ENCODE results near the gene ASXL3.

ASXL3 gene

DNA sequence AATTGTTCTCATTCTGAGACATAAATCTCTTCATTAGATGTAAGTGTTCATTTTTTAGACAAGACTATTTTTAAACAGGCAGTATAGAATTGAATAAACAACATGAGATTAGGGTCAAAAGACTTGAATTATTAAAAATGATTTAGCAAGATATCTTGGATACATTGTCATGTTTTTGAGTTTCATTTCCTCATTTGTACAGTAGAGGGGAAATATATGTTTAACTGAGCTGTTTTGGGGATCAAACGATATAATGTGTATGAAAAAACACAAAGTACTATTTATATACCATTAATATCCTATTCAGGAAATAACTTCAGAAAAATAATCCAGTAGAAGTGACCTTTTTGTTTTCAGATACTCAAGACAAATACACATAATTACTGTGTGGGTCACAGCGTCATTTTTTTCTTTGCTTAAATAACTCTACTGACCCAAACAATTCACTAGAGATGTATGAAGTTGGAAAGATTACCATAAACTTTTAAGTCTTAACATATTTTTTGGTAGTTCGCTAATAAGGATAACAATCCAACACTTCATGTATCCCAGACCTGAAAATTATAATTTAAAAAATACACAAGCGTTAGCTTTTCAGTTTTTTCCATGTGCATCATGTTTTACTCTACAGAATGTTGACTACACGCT lies 896 bp upstream of the ASXL3 start:
- Histone ChIP-seq H3K27me3 (ENCODE audit: low read length) (no peaks in the 10 kb centered on the region), H3K79me2 (ENCODE audit: insufficient read depth, low read length) (no peaks in the 10 kb centered on the region), H3K4me3 (ENCODE audit: insufficient read depth, low read length, poor library complexity, severe bottlenecking) (no peak overlapping the region), H3K9ac (ENCODE audit: low read length) (no peak overlapping the region), H3K36me3 (ENCODE audit: low read length) (no peaks in the 10 kb centered on the region), H2AFZ (ENCODE audit: low read depth, low read length, severe bottlenecking) (no peak overlapping the region), H4K20me1 (ENCODE audit: low read depth, low read length) (no peaks in the 10 kb centered on the region), H3K9me2 (replicated peaks; ENCODE audit: insufficient read depth, low read length) (no peaks in the 10 kb centered on the region), H3K27ac (ENCODE audit: low read depth, low read length) (no peak overlapping the region), H3K4me2 (ENCODE audit: low read depth, low read length, poor library complexity, severe bottlenecking) (no peak overlapping the region), H3F3A (ENCODE audit: insufficient read depth) (no peaks in the 10 kb centered on the region), H3K9me3 (ENCODE audit: insufficient read depth, low read length) (no peaks in the 10 kb centered on the region)
- TF ChIP-seq EZH2phosphoT487 (conservative IDR thresholded peaks at IDR 0.05; ENCODE audit: low read length), result no peak
- TF ChIP-seq, protein P1, sequence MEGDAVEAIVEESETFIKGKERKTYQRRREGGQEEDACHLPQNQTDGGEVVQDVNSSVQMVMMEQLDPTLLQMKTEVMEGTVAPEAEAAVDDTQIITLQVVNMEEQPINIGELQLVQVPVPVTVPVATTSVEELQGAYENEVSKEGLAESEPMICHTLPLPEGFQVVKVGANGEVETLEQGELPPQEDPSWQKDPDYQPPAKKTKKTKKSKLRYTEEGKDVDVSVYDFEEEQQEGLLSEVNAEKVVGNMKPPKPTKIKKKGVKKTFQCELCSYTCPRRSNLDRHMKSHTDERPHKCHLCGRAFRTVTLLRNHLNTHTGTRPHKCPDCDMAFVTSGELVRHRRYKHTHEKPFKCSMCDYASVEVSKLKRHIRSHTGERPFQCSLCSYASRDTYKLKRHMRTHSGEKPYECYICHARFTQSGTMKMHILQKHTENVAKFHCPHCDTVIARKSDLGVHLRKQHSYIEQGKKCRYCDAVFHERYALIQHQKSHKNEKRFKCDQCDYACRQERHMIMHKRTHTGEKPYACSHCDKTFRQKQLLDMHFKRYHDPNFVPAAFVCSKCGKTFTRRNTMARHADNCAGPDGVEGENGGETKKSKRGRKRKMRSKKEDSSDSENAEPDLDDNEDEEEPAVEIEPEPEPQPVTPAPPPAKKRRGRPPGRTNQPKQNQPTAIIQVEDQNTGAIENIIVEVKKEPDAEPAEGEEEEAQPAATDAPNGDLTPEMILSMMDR (IDR thresholded peaks at IDR 0.05; ENCODE audit: insufficient read depth, low read length, poor library complexity, severe bottlenecking), result no peak

DNA sequence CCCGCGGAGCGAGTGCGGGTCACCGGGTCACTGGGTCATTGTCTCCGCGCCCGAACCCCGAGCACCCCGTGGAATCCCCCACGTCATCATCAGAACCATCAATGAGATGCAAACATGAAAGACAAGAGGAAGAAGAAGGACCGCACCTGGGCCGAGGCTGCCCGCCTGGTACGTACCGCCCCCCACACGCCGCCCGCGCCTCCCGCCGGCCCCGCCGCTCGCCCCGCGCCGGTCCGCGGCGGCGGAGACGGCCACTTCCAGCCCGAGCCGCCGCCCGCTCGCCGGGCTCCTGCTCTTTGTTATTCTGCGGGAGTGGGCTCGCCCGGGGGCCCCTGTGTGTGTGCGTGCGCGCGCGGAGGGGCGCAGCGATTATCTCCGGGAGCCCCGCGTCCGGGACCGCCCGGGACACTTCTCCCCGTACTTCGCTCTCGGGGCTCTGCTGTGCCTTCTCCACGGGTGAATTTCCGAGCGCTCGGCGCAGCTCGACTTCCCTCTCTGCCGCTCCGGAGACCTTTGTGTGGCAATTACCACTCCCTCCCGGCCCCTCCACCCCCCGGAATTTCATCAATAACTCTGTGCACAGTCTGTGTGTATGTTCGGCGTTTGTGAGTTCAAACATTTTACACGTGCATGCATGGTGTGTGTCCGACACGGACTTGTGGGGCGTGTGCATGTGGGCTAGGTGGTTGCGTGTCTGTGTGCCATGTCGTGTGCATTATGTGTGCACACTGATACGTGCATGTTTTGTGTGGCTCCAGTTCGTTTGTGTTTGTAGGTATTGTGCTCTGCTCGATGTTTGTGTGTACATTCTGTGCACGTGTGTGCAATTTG lies 714 bp downstream of the ASXL3 start:
- no peak overlapping the region for H3K27ac ChIP-seq (ENCODE audit: low read depth, low read length)

DNA sequence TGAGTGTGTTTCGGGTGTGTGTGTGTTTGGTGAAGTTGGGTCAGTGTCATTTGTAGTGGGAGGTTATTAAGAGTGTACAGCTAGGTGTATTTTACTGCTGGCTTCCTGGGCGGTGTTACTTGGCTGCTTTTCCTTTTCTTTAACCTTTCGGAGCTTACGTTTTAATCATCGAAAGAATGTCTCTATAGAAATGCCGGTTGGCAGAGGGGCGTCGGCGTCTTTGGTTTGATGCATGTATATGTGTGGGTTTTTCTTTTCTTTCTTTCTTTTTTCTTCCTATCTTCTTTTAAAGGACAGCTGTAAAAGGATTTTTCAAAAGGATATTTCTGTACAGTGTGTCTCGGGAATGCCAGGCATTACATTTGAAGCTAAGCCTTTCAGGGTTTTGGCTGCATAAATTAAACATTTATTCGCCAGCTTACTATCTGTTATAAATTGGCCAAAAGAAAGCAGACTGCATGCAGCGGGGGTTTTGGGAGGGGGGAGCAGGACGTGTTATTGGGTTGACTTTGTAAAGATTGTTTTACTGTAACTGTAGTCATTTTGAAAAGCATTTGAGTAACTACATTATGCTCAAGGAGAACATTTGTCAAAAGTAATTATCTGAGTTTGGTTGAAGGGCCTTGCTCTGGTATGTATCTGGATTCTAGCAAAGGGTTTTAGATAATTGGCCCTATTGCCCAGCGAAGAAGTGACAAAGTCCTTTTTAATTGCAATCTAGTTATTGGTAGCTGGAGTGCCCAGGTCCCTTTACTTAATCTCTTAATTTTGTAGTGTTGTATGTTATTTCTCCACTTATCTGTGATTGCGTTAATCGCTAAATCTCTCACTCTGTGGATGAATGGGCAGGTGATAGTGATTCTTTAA lies 1.6 kb downstream of the ASXL3 start:
- Histone ChIP-seq H3K9me2 (replicated peaks; ENCODE audit: insufficient read depth, low read length) (no peaks in the 10 kb centered on the region), H2AFZ (ENCODE audit: low read depth, low read length, severe bottlenecking) (no peak overlapping the region), H3K9ac (ENCODE audit: low read length) (no peak overlapping the region), H4K20me1 (ENCODE audit: low read depth, low read length) (no peaks in the 10 kb centered on the region), H3K36me3 (ENCODE audit: low read length) (no peaks in the 10 kb centered on the region), H3K27ac (ENCODE audit: low read depth, low read length) (no peak overlapping the region), H3K4me2 (ENCODE audit: low read depth, low read length, poor library complexity, severe bottlenecking) (no peak overlapping the region), H3K9me3 (ENCODE audit: insufficient read depth, low read length) (no peaks in the 10 kb centered on the region), H3K79me2 (ENCODE audit: insufficient read depth, low read length) (no peaks in the 10 kb centered on the region), H3F3A (ENCODE audit: insufficient read depth) (no peaks in the 10 kb centered on the region), H3K27me3 (ENCODE audit: low read length) (no peaks in the 10 kb centered on the region), H3K4me3 (ENCODE audit: insufficient read depth, low read length, poor library complexity, severe bottlenecking) (no peak overlapping the region)
- TF ChIP-seq, protein P1 (IDR thresholded peaks at IDR 0.05; ENCODE audit: insufficient read depth, low read length, poor library complexity, severe bottlenecking), result no peak
- no peak for TF ChIP-seq EZH2phosphoT487 (conservative IDR thresholded peaks at IDR 0.05; ENCODE audit: low read length)

More for the DNA sequence above, 714 bp downstream of the ASXL3 start:
- Histone ChIP-seq H3K9me2 (replicated peaks; ENCODE audit: insufficient read depth, low read length) (no peaks in the 10 kb centered on the region), H2AFZ (ENCODE audit: low read depth, low read length, severe bottlenecking) (no peak overlapping the region), H3K79me2 (ENCODE audit: insufficient read depth, low read length) (no peaks in the 10 kb centered on the region), H3F3A (ENCODE audit: insufficient read depth) (no peaks in the 10 kb centered on the region), H3K4me2 (ENCODE audit: low read depth, low read length, poor library complexity, severe bottlenecking) (no peak overlapping the region), H3K9me3 (ENCODE audit: insufficient read depth, low read length) (no peaks in the 10 kb centered on the region), H3K9ac (ENCODE audit: low read length) (no peak overlapping the region), H3K36me3 (ENCODE audit: low read length) (no peaks in the 10 kb centered on the region), H3K4me3 (ENCODE audit: insufficient read depth, low read length, poor library complexity, severe bottlenecking) (no peak overlapping the region), H4K20me1 (ENCODE audit: low read depth, low read length) (no peaks in the 10 kb centered on the region), H3K27me3 (ENCODE audit: low read length) (no peaks in the 10 kb centered on the region)
- no peak for TF ChIP-seq EZH2phosphoT487 (conservative IDR thresholded peaks at IDR 0.05; ENCODE audit: low read length)
- TF ChIP-seq, protein P1 (IDR thresholded peaks at IDR 0.05; ENCODE audit: insufficient read depth, low read length, poor library complexity, severe bottlenecking), result no peak
